ENCODE measurements around the gene ANKRD33B.

DNA sequence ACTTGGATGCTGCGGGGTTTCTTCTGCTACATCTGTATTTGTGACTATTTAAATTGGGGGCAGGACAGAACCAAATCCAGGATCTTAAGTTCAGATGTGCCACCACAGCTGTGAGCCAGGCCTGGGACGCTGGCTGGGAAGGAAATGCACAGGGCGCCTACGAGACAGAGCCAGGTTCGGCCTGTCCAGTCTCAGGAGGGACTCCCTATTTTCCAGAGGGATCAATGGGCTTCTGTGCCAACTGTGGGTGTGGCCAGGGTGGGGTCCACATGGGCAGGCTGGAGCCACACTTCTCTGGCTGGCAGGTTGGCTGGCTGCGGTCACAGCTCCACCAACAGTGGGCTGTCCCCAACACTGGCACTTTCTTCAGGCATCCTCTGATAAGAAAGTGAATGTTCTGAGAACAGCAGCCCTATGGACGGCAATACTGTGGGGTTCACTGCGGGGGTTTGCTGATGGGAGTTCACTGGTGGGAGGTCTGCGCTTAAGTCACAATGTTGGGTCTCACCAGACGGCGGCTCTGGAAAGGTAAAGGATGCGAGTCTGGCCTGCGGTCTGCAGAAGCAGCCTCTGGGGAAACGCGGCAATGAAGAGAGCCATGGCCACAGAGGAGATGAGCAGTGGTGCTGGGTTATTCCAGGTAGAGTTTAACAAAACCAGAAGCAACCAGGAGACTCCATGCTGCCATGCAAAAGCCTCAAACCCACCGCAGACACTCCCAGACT lies 119.1 kb downstream of the ANKRD33B start:
- TF ChIP-seq, protein P1, sequence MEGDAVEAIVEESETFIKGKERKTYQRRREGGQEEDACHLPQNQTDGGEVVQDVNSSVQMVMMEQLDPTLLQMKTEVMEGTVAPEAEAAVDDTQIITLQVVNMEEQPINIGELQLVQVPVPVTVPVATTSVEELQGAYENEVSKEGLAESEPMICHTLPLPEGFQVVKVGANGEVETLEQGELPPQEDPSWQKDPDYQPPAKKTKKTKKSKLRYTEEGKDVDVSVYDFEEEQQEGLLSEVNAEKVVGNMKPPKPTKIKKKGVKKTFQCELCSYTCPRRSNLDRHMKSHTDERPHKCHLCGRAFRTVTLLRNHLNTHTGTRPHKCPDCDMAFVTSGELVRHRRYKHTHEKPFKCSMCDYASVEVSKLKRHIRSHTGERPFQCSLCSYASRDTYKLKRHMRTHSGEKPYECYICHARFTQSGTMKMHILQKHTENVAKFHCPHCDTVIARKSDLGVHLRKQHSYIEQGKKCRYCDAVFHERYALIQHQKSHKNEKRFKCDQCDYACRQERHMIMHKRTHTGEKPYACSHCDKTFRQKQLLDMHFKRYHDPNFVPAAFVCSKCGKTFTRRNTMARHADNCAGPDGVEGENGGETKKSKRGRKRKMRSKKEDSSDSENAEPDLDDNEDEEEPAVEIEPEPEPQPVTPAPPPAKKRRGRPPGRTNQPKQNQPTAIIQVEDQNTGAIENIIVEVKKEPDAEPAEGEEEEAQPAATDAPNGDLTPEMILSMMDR (IDR thresholded peaks at IDR 0.05) = no peak
- TF ChIP-seq POLR2A (IDR thresholded peaks at IDR 0.05) = no peak

Data from esophagus squamous epithelium (tissue), 4 donors.